Activated naive CD8-positive, alpha-beta T cell treated with anti-CD3 and anti-CD28 coated beads, Interleukin-2, amount 10 ng/mL, durations not matched to agents 7 days and 5 days (primary cell): ENCODE results near the gene DRICH1. TPM values are rescaled to one million over a fixed set of nuclear protein-coding genes. Genes with fewer than 3 reads are reported as not detected.
"Not testable (repeated sequence)": the region's sequence is repeated elsewhere in the genome, so short reads cannot be mapped to it uniquely, and the experiment has no call there.

Experiments
- ATAC-seq: fragments of 150-1000 bp; cut with Tn5 transposase; one replicate; pipeline ENCODE4 v1.10.0; 2021; ENCODE audit warnings: low read depth, moderate library complexity
- POLR2A ChIA-PET: fragments of 350-600 bp; sonication (Branson Sonifier 250); formaldehyde crosslinking; loops from one replicate; lab custom pipeline; 2021; ENCODE audit warnings: antibody characterized with exemption; lab: Charles Lee
- DNase-seq: peaks from one replicate; pipeline ENCODE4 v3.0.0; 2021
- H3K27ac Mint-ChIP-seq: one replicate; pipeline ENCODE4 v1.8.0; 2022; ENCODE audit warnings: mild to moderate bottlenecking, mixed read lengths
- H3K27me3 Mint-ChIP-seq: one replicate; pipeline ENCODE4 v1.8.0; 2022; ENCODE audit warnings: mild to moderate bottlenecking, moderate library complexity, mixed read lengths
- H3K36me3 Mint-ChIP-seq: one replicate; pipeline ENCODE4 v1.8.0; 2021; ENCODE audit warnings: mild to moderate bottlenecking, mixed read lengths
- H3K4me1 Mint-ChIP-seq: one replicate; pipeline ENCODE4 v1.8.0; 2021; ENCODE audit warnings: mixed read lengths
- H3K4me3 Mint-ChIP-seq: one replicate; pipeline ENCODE4 v1.8.0; 2022; ENCODE audit warnings: mild to moderate bottlenecking, moderate library complexity, mixed read lengths
- H3K9me3 Mint-ChIP-seq: one replicate; pipeline ENCODE4 v1.8.0; 2021; ENCODE audit warnings: mixed read lengths
- total RNA-seq, 2 experiments: library from RNA; stranded (reverse); gene quantifications; one replicate each; pipeline ENCODE4 v1.2.3, GENCODE V29; 2021

Gene DRICH1
- total RNA-seq, 2 experiments from 2014 or later = 0.69 to 0.79 TPM

- peaks cover 6% of the 10 kb centered on the region for H3K36me3 Mint-ChIP-seq
- DNase-seq = no peak
- POLR2A ChIA-PET = no interaction called here
Measured at GRCh38 chr22:23670378-23671295, 38.5 kb upstream of the DRICH1 start.

GRCh38 chr22:23660381-23660780 lies 28.3 kb upstream of the DRICH1 start:
- DNase-seq, H3K27me3 Mint-ChIP-seq, H3K4me1 Mint-ChIP-seq, H3K4me3 Mint-ChIP-seq, H3K9me3 Mint-ChIP-seq, POLR2A ChIA-PET, ATAC-seq, H3K27ac Mint-ChIP-seq: not testable (repeated sequence)
- peaks cover 33% of the 10 kb centered on the region for H3K36me3 Mint-ChIP-seq

More at GRCh38 chr22:23670378-23671295, 38.5 kb upstream of the DRICH1 start:
- peaks cover 9% of the 10 kb centered on the region for H3K4me1 Mint-ChIP-seq
- no peaks in the 10 kb centered on the region for H3K27me3 Mint-ChIP-seq
- H3K4me3 Mint-ChIP-seq = no peak overlapping the region
- no peaks in the 10 kb centered on the region for H3K9me3 Mint-ChIP-seq
- H3K27ac Mint-ChIP-seq = no peak overlapping the region
- no peak for ATAC-seq

GRCh38 chr22:23657727-23658126 lies 25.6 kb upstream of the DRICH1 start:
- Mint-ChIP-seq H3K27ac (no peak overlapping the region), H3K4me1 (peaks cover 2% of the 10 kb centered on the region), H3K4me3 (no peak overlapping the region), H3K9me3 (peaks cover 2% of the 10 kb centered on the region), H3K36me3 (peaks cover 15% of the 10 kb centered on the region), H3K27me3 (no peaks in the 10 kb centered on the region)
- DNase-seq (no peak), ATAC-seq (no peak)
- POLR2A ChIA-PET = interaction anchor here (2.2 kb wide), 1 partner anchor 39 kb away, joined by 4 read pairs; no protein-coding TSS in a partner anchor

- Mint-ChIP-seq H3K4me3 (no peak overlapping the region), H3K36me3 (peaks cover 2% of the 10 kb centered on the region), H3K9me3 (no peaks in the 10 kb centered on the region), H3K27ac (no peak overlapping the region), H3K27me3 (no peaks in the 10 kb centered on the region), H3K4me1 (no peaks in the 10 kb centered on the region)
- ATAC-seq = no peak
- no peak for DNase-seq
- POLR2A ChIA-PET = no interaction called here
Measured at GRCh38 chr22:23655891-23656475, 23.9 kb upstream of the DRICH1 start.

- no peaks in the 10 kb centered on the region for H3K9me3 Mint-ChIP-seq
- H3K4me1 Mint-ChIP-seq = no peaks in the 10 kb centered on the region
- POLR2A ChIA-PET = no interaction called here
- DNase-seq (no peak), ATAC-seq (no peak)
- no peaks in the 10 kb centered on the region for H3K36me3 Mint-ChIP-seq
- H3K4me3 Mint-ChIP-seq = no peak overlapping the region
- no peaks in the 10 kb centered on the region for H3K27me3 Mint-ChIP-seq
- H3K27ac Mint-ChIP-seq = no peak overlapping the region
Measured at GRCh38 chr22:23652711-23653110, 20.6 kb upstream of the DRICH1 start.

GRCh38 chr22:23652286-23652685 lies 20.2 kb upstream of the DRICH1 start:
- POLR2A ChIA-PET = no interaction called here
- Mint-ChIP-seq H3K9me3 (no peaks in the 10 kb centered on the region), H3K27ac (no peak overlapping the region), H3K4me3 (no peak overlapping the region), H3K36me3 (no peaks in the 10 kb centered on the region), H3K4me1 (no peaks in the 10 kb centered on the region), H3K27me3 (no peaks in the 10 kb centered on the region)
- DNase-seq (no peak), ATAC-seq (no peak)

GRCh38 chr22:23651676-23652075 lies 19.6 kb upstream of the DRICH1 start:
- no peak overlapping the region for H3K4me3 Mint-ChIP-seq
- no peak overlapping the region for H3K27ac Mint-ChIP-seq
- no peaks in the 10 kb centered on the region for H3K4me1 Mint-ChIP-seq
- no peaks in the 10 kb centered on the region for H3K27me3 Mint-ChIP-seq
- no peak for DNase-seq
- ATAC-seq = no peak
- no peaks in the 10 kb centered on the region for H3K9me3 Mint-ChIP-seq
- POLR2A ChIA-PET = no interaction called here
- no peaks in the 10 kb centered on the region for H3K36me3 Mint-ChIP-seq

GRCh38 chr22:23649071-23649501 lies 17.0 kb upstream of the DRICH1 start:
- ATAC-seq (no peak), DNase-seq (no peak)
- peaks cover 2% of the 10 kb centered on the region for H3K36me3 Mint-ChIP-seq
- POLR2A ChIA-PET = interaction anchor here (0.7 kb wide), 1 partner anchor 48 kb away, joined by 3 read pairs; no protein-coding TSS in a partner anchor
- no peak overlapping the region for H3K4me3 Mint-ChIP-seq
- peaks cover 2% of the 10 kb centered on the region for H3K4me1 Mint-ChIP-seq
- no peak overlapping the region for H3K27ac Mint-ChIP-seq
- H3K9me3 Mint-ChIP-seq = no peaks in the 10 kb centered on the region
- H3K27me3 Mint-ChIP-seq = no peaks in the 10 kb centered on the region

GRCh38 chr22:23646526-23646925 lies 14.4 kb upstream of the DRICH1 start:
- H3K36me3 Mint-ChIP-seq, DNase-seq, H3K9me3 Mint-ChIP-seq, POLR2A ChIA-PET, H3K4me3 Mint-ChIP-seq, H3K4me1 Mint-ChIP-seq, H3K27ac Mint-ChIP-seq, ATAC-seq, H3K27me3 Mint-ChIP-seq: not testable (repeated sequence)

- H3K9me3 Mint-ChIP-seq, H3K4me3 Mint-ChIP-seq, DNase-seq, H3K36me3 Mint-ChIP-seq, H3K27ac Mint-ChIP-seq, H3K4me1 Mint-ChIP-seq, H3K27me3 Mint-ChIP-seq, ATAC-seq, POLR2A ChIA-PET: not testable (repeated sequence)
Measured at GRCh38 chr22:23640206-23640605, 8.1 kb upstream of the DRICH1 start.

- H3K4me3 Mint-ChIP-seq = no peak overlapping the region
- H3K27me3 Mint-ChIP-seq = no peaks in the 10 kb centered on the region
- ATAC-seq (no peak), DNase-seq (no peak)
- POLR2A ChIA-PET = no interaction called here
- H3K4me1 Mint-ChIP-seq = peaks cover 2% of the 10 kb centered on the region
- H3K36me3 Mint-ChIP-seq = peaks cover 6% of the 10 kb centered on the region
- no peak overlapping the region for H3K27ac Mint-ChIP-seq
- H3K9me3 Mint-ChIP-seq = no peaks in the 10 kb centered on the region
Measured at GRCh38 chr22:23639661-23640060, 7.5 kb upstream of the DRICH1 start.

GRCh38 chr22:23638611-23639010 lies 6.5 kb upstream of the DRICH1 start:
- Mint-ChIP-seq H3K27me3 (no peaks in the 10 kb centered on the region), H3K4me1 (no peaks in the 10 kb centered on the region), H3K27ac (no peak overlapping the region), H3K9me3 (no peaks in the 10 kb centered on the region), H3K4me3 (no peak overlapping the region), H3K36me3 (peaks cover 4% of the 10 kb centered on the region)
- ATAC-seq (no peak), DNase-seq (no peak)
- POLR2A ChIA-PET = no interaction called here

GRCh38 chr22:23635291-23635690 lies 3.2 kb upstream of the DRICH1 start:
- H3K4me3 Mint-ChIP-seq, H3K27ac Mint-ChIP-seq: not testable (repeated sequence)

More at GRCh38 chr22:23635291-23635690, 3.2 kb upstream of the DRICH1 start:
- H3K36me3 Mint-ChIP-seq, H3K4me1 Mint-ChIP-seq, DNase-seq, H3K27me3 Mint-ChIP-seq, H3K9me3 Mint-ChIP-seq, POLR2A ChIA-PET, ATAC-seq: not testable (repeated sequence)
